ENCODE measurements around the gene GGA1.

GGA1 gene

GRCh38 chr22:37601540-37602442 is 6.8 kb upstream of the GGA1 start:
- no peak; the same call in 1 of the 2 replicates for TF ChIP-seq MAX (IDR thresholded peaks at IDR 0.05)
- TF ChIP-seq EGR1 (IDR thresholded peaks at IDR 0.05), result no peak
- TF ChIP-seq REST (IDR thresholded peaks at IDR 0.05; ENCODE audit: low read depth), result no peak
- peak; percentile 55; the same call in 1 of the 2 replicates for TF ChIP-seq TAF1 (IDR thresholded peaks at IDR 0.05; ENCODE audit: low read depth)
- no peak for TF ChIP-seq EP300 (IDR thresholded peaks at IDR 0.05; ENCODE audit: borderline replicate concordance)
- TF ChIP-seq YY1 (IDR thresholded peaks at IDR 0.05; ENCODE audit: low read depth), result peak; percentile 35; the same call in 1 of the 2 replicates
- TF ChIP-seq TEAD4 (IDR thresholded peaks at IDR 0.05), result no peak; the same call in 1 of the 2 replicates
- TF ChIP-seq TCF12 (IDR thresholded peaks at IDR 0.05; ENCODE audit: low read depth), result no peak
- no peak for TF ChIP-seq CREB1 (IDR thresholded peaks at IDR 0.05; ENCODE audit: low read depth)
- TF ChIP-seq NFIC (IDR thresholded peaks at IDR 0.05), result peak; percentile 45; the same call in 1 of the 2 replicates
- TF ChIP-seq FOXM1 (IDR thresholded peaks at IDR 0.05; ENCODE audit: borderline replicate concordance, low read depth), result no peak
- TF ChIP-seq USF1 (IDR thresholded peaks at IDR 0.05), result no peak
- no peak for TF ChIP-seq RAD21 (IDR thresholded peaks at IDR 0.05; ENCODE audit: low read depth)
- TF ChIP-seq CEBPB (IDR thresholded peaks at IDR 0.05), result peak; percentile 63; the same call in 1 of the 2 replicates
- 0 out of 2 replicates have a peak, but pooled peaks have one; percentile 16 for TF ChIP-seq ZBTB7A (IDR thresholded peaks at IDR 0.05; ENCODE audit: low read depth)

GRCh38 chr22:37604074-37604473 is 4.6 kb upstream of the GGA1 start:
- TF ChIP-seq USF1 (IDR thresholded peaks at IDR 0.05) (no peak), EGR1 (IDR thresholded peaks at IDR 0.05) (no peak), REST (IDR thresholded peaks at IDR 0.05; ENCODE audit: low read depth) (no peak), EP300 (IDR thresholded peaks at IDR 0.05; ENCODE audit: borderline replicate concordance) (no peak), TEAD4 (IDR thresholded peaks at IDR 0.05) (no peak), NFIC (IDR thresholded peaks at IDR 0.05) (no peak), TCF12 (IDR thresholded peaks at IDR 0.05; ENCODE audit: low read depth) (no peak), MAX (IDR thresholded peaks at IDR 0.05) (no peak), ZBTB7A (IDR thresholded peaks at IDR 0.05; ENCODE audit: low read depth) (no peak), FOXM1 (IDR thresholded peaks at IDR 0.05; ENCODE audit: borderline replicate concordance, low read depth) (no peak), CEBPB (IDR thresholded peaks at IDR 0.05) (no peak), TAF1 (IDR thresholded peaks at IDR 0.05; ENCODE audit: low read depth) (no peak), CREB1 (IDR thresholded peaks at IDR 0.05; ENCODE audit: low read depth) (no peak), YY1 (IDR thresholded peaks at IDR 0.05; ENCODE audit: low read depth) (no peak), RAD21 (IDR thresholded peaks at IDR 0.05; ENCODE audit: low read depth) (no peak)

GRCh38 chr22:37604875-37605274 is 3.8 kb upstream of the GGA1 start:
- TF ChIP-seq YY1 (IDR thresholded peaks at IDR 0.05; ENCODE audit: low read depth) (no peak), USF1 (IDR thresholded peaks at IDR 0.05) (no peak), TAF1 (IDR thresholded peaks at IDR 0.05; ENCODE audit: low read depth) (no peak), ZBTB7A (IDR thresholded peaks at IDR 0.05; ENCODE audit: low read depth) (no peak), FOXM1 (IDR thresholded peaks at IDR 0.05; ENCODE audit: borderline replicate concordance, low read depth) (no peak), REST (IDR thresholded peaks at IDR 0.05; ENCODE audit: low read depth) (no peak), RAD21 (IDR thresholded peaks at IDR 0.05; ENCODE audit: low read depth) (no peak), EGR1 (IDR thresholded peaks at IDR 0.05) (no peak), MAX (IDR thresholded peaks at IDR 0.05) (no peak), CEBPB (IDR thresholded peaks at IDR 0.05) (no peak), TEAD4 (IDR thresholded peaks at IDR 0.05) (no peak), CREB1 (IDR thresholded peaks at IDR 0.05; ENCODE audit: low read depth) (no peak), NFIC (IDR thresholded peaks at IDR 0.05) (no peak), TCF12 (IDR thresholded peaks at IDR 0.05; ENCODE audit: low read depth) (no peak), EP300 (IDR thresholded peaks at IDR 0.05; ENCODE audit: borderline replicate concordance) (no peak)
